Astrocyte of the cerebellum (primary cell): Measurements from ENCODE around the gene SDS.

Experiments
- DNase-seq: peaks from one replicate; pipeline ENCODE4 v3.0.0-alpha.2; 2011; ENCODE audit warnings: low read depth
- H3K4me3 ChIP-seq: 2 replicates; pipeline ENCODE4 v1.5.1; 2011; ENCODE audit warnings: mild to moderate bottlenecking, low read depth, low read length, moderate library complexity
- in situ Hi-C: cut with HindIII; loops from 2 replicates; pipeline ENCODE4 v1.10.0; 2017; ENCODE audit warnings: low sequenced_read_pairs
- TF ChIP-seq, protein P1 (sequence below): IDR thresholded peaks from 2 replicates; pipeline ENCODE4 v1.5.1; 2012; ENCODE audit warnings: low read length, low read depth, moderate library complexity, mild to moderate bottlenecking; ENCODE audit errors: missing control alignments

The SDS gene

DNA sequence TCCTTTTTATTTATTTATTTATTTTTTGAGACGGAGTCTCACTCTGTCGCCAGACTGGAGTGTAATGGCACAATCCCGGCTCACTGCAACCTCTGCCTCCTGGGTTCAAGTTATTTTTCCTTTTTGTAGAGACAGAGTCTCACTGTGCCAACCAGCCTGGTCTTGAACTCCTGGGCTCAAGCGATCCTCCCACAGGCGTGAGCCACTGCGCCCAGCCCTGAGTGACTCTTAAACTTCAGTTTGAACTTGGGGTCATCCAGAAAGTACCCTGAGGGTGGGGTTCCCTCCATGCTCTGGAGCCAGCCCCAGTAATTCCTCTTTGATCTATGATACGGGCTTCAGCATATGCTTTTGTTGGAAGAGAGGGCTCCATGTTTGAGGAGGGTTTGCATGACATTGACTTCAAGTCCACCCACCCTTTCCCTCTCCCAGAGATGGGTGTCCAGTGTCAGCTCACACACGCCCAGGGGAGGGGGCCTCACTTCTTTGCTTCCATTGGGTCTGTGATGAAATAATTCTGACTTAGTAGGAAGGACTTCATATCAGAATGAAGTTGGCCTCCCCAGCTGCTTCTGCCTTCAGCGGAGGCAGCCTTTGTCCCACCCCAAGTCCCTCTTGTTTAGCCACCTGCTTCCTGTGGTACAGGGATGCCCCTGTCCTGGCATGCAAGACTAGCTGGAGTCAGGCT, 11.9 kb downstream of the SDS start:
- H3K4me3 ChIP-seq: no peak overlapping the region
- in situ Hi-C loops: no loop called here
- TF ChIP-seq, protein P1, sequence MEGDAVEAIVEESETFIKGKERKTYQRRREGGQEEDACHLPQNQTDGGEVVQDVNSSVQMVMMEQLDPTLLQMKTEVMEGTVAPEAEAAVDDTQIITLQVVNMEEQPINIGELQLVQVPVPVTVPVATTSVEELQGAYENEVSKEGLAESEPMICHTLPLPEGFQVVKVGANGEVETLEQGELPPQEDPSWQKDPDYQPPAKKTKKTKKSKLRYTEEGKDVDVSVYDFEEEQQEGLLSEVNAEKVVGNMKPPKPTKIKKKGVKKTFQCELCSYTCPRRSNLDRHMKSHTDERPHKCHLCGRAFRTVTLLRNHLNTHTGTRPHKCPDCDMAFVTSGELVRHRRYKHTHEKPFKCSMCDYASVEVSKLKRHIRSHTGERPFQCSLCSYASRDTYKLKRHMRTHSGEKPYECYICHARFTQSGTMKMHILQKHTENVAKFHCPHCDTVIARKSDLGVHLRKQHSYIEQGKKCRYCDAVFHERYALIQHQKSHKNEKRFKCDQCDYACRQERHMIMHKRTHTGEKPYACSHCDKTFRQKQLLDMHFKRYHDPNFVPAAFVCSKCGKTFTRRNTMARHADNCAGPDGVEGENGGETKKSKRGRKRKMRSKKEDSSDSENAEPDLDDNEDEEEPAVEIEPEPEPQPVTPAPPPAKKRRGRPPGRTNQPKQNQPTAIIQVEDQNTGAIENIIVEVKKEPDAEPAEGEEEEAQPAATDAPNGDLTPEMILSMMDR: no peak
- DNase-seq: no peak

DNA sequence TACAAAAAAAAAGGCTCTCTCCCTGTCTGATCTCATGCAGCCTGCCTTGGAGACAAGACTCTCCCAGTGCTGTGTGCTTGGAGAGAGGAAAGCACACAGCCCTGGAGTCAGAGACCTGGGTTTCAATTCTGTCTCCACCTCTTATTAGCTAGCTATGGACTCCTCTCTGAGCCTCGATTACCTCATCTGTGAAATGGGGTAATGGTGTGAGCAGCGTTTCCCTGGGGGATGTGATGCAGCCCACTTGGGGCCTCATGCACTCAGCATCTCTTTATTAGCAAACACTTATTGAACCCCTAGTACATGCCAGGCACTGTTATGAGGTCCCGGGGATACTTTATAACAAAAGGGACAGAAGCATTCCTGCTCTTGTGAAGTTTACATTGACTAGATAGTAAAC, 12.5 kb downstream of the SDS start:
- TF ChIP-seq, protein P1: no peak
- in situ Hi-C loops: no loop called here
- H3K4me3 ChIP-seq: no peak overlapping the region
- no peak for DNase-seq

DNA sequence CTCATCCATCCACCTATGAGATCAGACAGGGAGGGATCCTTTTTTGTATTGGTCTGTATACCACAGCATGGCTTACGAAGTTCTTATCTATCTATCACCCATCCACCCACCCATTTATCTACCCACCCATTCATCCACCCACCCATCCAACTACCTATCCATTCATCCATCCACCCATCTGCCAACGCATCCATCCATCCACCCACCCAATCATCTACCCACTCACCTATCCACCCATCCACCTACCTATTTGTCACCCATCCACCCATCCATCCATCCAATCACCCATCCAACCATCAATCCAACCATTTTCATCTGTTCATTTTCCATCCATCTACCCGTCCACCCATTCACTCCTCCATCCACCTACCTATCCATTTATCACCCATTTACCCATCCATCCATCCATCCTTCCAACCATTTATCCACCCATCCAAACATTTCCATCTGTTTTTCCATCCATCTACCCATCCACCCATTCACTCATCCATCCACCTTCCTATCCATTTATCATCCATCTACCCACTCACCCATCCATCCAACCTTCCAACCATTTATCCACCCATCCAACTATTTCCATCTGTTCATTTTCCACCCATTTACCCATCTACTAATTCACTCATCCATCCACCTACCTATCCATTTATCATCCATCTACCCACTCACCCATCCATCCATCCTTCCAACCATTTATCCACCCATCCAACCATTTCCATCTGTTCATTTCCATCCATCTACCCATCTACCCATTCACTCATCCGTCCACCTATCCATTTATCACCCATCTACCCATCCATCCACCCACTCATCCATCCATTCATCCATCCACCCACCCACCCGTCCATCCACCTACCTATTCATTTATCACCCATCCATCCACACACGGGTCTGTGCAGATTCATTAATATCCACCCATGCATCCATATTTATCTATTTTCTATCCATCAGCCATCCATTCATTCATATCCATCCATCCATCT, 13.3 kb downstream of the SDS start:
- TF ChIP-seq, protein P1: no peak
- in situ Hi-C loops: no loop called here
- no peak overlapping the region for H3K4me3 ChIP-seq
- no peak for DNase-seq

DNA sequence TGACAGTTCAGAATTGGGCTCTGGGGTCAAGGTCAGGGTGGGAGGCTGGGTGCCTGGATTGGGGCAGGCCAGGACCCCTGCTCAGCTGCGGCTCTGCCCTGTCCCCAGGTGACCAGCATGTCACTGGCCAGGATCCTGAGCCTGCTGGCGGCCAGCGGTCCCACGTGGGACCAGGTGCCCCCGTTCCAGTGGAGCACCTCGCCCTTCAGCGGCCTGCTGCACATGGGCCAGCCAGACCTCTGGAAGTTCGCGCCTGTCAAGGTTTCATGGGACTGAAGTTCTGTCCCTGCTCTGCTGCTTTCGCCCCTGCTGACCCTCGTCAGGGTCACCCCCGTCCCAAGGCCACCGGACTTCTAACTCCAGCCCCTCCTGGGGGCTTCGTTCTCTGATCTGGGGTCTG, 15.3 kb downstream of the SDS start:
- DNase-seq: no peak
- TF ChIP-seq, protein P1: no peak
- no peak overlapping the region for H3K4me3 ChIP-seq
- in situ Hi-C loops: no loop called here

DNA sequence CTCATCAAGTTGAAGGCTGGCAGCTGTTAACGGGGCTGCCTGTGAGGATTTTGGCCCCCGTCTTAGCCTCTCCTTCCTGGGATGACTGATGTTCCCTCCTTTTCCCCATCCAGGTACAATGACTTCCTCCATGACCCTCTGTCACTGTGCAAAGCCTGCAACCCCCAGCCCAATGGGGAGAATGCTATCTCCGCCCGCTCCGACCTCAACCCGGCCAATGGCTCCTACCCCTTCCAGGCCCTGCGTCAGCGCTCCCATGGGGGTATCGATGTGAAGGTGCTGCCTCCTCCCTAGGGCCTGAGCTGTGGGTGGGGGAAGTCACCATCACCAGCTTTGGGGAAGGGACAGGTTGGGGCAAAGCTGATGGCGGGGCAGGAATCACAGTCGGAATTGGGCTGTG, 16.1 kb downstream of the SDS start:
- H3K4me3 ChIP-seq: no peak overlapping the region
- DNase-seq: no peak
- in situ Hi-C loops: no loop called here
- TF ChIP-seq, protein P1: no peak

DNA sequence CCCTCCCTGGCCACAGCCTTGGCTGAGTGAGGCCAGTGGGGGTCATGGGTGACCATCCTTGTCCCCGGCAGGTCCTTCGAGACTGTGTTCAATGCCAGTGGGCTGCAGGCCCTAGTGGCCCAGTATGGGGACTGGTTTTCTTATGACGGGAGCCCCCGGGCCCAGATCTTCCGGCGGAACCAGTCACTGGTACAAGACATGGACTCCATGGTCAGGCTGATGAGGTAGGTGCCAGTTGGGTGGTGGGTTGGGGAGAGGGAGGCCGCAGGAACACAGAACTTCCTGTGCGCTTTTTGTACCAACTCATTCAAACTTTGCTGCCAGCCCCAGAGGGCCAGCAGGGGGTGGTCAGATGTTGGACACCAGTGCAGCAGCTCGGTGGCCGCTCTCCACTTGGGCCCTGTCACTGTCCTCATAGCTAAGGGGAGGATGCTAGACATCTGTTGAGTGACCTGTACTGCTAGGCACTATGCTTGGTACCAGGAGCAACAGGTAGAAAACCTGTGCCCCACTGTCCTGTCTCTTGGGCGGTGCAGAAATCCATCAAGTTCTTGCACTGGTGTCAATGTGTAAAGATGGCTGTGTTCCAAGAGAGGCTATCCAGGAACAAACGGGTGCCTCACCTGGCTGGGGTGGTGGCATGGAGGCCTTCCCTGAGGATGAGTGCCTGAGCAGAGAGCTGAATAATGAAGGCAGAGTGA, 16.7 kb downstream of the SDS start:
- in situ Hi-C loops: no loop called here
- DNase-seq: no peak
- no peak overlapping the region for H3K4me3 ChIP-seq
- TF ChIP-seq, protein P1: no peak
